Measurements from ENCODE around the gene CCDC9B.

GRCh38 chr15:40389824-40390595, 49.3 kb upstream of the CCDC9B start:
- TF ChIP-seq CTCF (IDR thresholded peaks at IDR 0.05), result no peak
- TF ChIP-seq ARID4B (CRISPR knock-in tag; IDR thresholded peaks at IDR 0.05; ENCODE audit: borderline replicate concordance), result no peak
- TF ChIP-seq USF1 (CRISPR knock-in tag; IDR thresholded peaks at IDR 0.05), result no peak
- no peak for TF ChIP-seq TCF7 (CRISPR knock-in tag; IDR thresholded peaks at IDR 0.05; ENCODE audit: low read depth)
- TF ChIP-seq ZBTB21 (CRISPR knock-in tag; IDR thresholded peaks at IDR 0.05; ENCODE audit: borderline replicate concordance), result no peak
- no peak for TF ChIP-seq ZMAT4 (CRISPR knock-in tag; IDR thresholded peaks at IDR 0.05)
- TF ChIP-seq ATF2 (CRISPR knock-in tag; IDR thresholded peaks at IDR 0.05; ENCODE audit: borderline replicate concordance, low read depth), result no peak
- TF ChIP-seq PRDM15 (CRISPR knock-in tag; IDR thresholded peaks at IDR 0.05), result no peak
- no peak for TF ChIP-seq NFE2L1 (CRISPR knock-in tag; IDR thresholded peaks at IDR 0.05)
- no peak for TF ChIP-seq ZNF281 (CRISPR knock-in tag; IDR thresholded peaks at IDR 0.05)
- TF ChIP-seq KAT7 (CRISPR knock-in tag; IDR thresholded peaks at IDR 0.05; ENCODE audit: borderline replicate concordance), result no peak
- TF ChIP-seq MXD4 (CRISPR knock-in tag; IDR thresholded peaks at IDR 0.05; ENCODE audit: borderline replicate concordance), result no peak
- no peak for TF ChIP-seq MAX (CRISPR knock-in tag; IDR thresholded peaks at IDR 0.05)

All from WTC11 (cell line).